HTR-8/SVneo (cell line): Measurements from ENCODE around the gene KRT76.

Source experiments
- DNase-seq: peaks from one replicate; pipeline ENCODE4 v3.0.0; 2011; ENCODE audit warnings: low spot score, mixed read lengths; ENCODE audit not compliant: insufficient read length
- FAIRE-seq: peaks from 2 replicates; lab custom pipeline; 2011; peaks lifted over from hg19 to GRCh38; lab: Jason Lieb, UNC

KRT76 gene

GRCh38 chr12:52776913-52777395, at the start of gene KRT76:
Gene KRT76, minus strand, starts transcription at chr12:52777345. Its CDS starts 54 bp downstream, at chr12:52777291.
- no peak for DNase-seq
- no peak for FAIRE-seq

- FAIRE-seq: no peak
Measured at GRCh38 chr12:52825961-52826360, 48.8 kb upstream of the KRT76 start.

GRCh38 chr12:52824741-52825410, 47.7 kb upstream of the KRT76 start:
- DNase-seq: no peak
- peak; percentile 20 for FAIRE-seq

More at GRCh38 chr12:52825961-52826360, 48.8 kb upstream of the KRT76 start:
- no peak for DNase-seq

- DNase-seq (no peak), FAIRE-seq (no peak)
Measured at GRCh38 chr12:52823761-52824450, 46.8 kb upstream of the KRT76 start.

GRCh38 chr12:52822771-52823510, 45.8 kb upstream of the KRT76 start:
- FAIRE-seq (no peak), DNase-seq (no peak)

GRCh38 chr12:52821826-52822660, 44.9 kb upstream of the KRT76 start:
- FAIRE-seq (no peak), DNase-seq (no peak)

- DNase-seq (no peak), FAIRE-seq (no peak)
Measured at GRCh38 chr12:52821071-52821730, 44.1 kb upstream of the KRT76 start.

- no peak for DNase-seq
- no peak for FAIRE-seq
Measured at GRCh38 chr12:52820521-52820920, 43.4 kb upstream of the KRT76 start.

GRCh38 chr12:52819731-52820510, 42.8 kb upstream of the KRT76 start:
- FAIRE-seq (no peak), DNase-seq (no peak)

- FAIRE-seq: no peak
Measured at GRCh38 chr12:52818887-52819420, 41.8 kb upstream of the KRT76 start.

GRCh38 chr12:52818388-52818787, 41.2 kb upstream of the KRT76 start:
- DNase-seq: no peak
- FAIRE-seq: no peak

More at GRCh38 chr12:52818887-52819420, 41.8 kb upstream of the KRT76 start:
- no peak for DNase-seq

GRCh38 chr12:52817699-52818238, 40.6 kb upstream of the KRT76 start:
- no peak for DNase-seq
- FAIRE-seq: no peak

GRCh38 chr12:52817003-52817698, 40.0 kb upstream of the KRT76 start:
- FAIRE-seq: no peak
- no peak for DNase-seq

- FAIRE-seq: no peak
- no peak for DNase-seq
Measured at GRCh38 chr12:52815676-52816588, 38.8 kb upstream of the KRT76 start.

- FAIRE-seq (no peak), DNase-seq (no peak)
Measured at GRCh38 chr12:52815161-52815560, 38.0 kb upstream of the KRT76 start.

GRCh38 chr12:52814710-52815155, 37.6 kb upstream of the KRT76 start:
- FAIRE-seq (no peak), DNase-seq (no peak)
